Measurements from ENCODE around the gene GRIN2C.

- peak; percentile 79 for TF ChIP-seq REST (IDR thresholded peaks at IDR 0.05; ENCODE audit: borderline replicate concordance)
- no peak for TF ChIP-seq REST (CRISPR knock-in tag; IDR thresholded peaks at IDR 0.05; ENCODE audit: low read depth)
- TF ChIP-seq CTCF (IDR thresholded peaks at IDR 0.05 in 2 of 3, conservative IDR thresholded peaks at IDR 0.05 in 1 of 3; ENCODE audit: insufficient read depth in 2 of 3, low read depth in 1 of 3, low read length in 3 of 3) = peak; percentile 90 to 98 (median 90)
- no peak for TF ChIP-seq SP2 (IDR thresholded peaks at IDR 0.05; ENCODE audit: extremely low read depth, low read depth, low read length, poor library complexity, severe bottlenecking)
- TF ChIP-seq ZZZ3 (IDR thresholded peaks at IDR 0.05) = no peak
- no peak for TF ChIP-seq ZNF121 (CRISPR knock-in tag; conservative IDR thresholded peaks at IDR 0.05)
- TF ChIP-seq JUN (IDR thresholded peaks at IDR 0.05; ENCODE audit: borderline replicate concordance, low read depth, low read length) = no peak
- no peak for TF ChIP-seq JUN (CRISPR knock-in tag; IDR thresholded peaks at IDR 0.05; ENCODE audit: borderline replicate concordance)
Observed at GRCh38 chr17:74864866-74865395, 5.2 kb upstream of the GRIN2C start.

Data from K562 (cell line).